ENCODE data around the gene FOXK1. TPM values are rescaled to one million over a fixed set of nuclear protein-coding genes. Genes with fewer than 3 reads are reported as not detected.

Gene FOXK1
- total RNA-seq, 1 donor from 2014 or later, result 21.2 TPM

GRCh38 chr7:4698707-4699275 is 16.7 kb downstream of the FOXK1 start:
- no peak for DNase-seq (ENCODE audit: low read depth in 2 of 2)

DNA sequence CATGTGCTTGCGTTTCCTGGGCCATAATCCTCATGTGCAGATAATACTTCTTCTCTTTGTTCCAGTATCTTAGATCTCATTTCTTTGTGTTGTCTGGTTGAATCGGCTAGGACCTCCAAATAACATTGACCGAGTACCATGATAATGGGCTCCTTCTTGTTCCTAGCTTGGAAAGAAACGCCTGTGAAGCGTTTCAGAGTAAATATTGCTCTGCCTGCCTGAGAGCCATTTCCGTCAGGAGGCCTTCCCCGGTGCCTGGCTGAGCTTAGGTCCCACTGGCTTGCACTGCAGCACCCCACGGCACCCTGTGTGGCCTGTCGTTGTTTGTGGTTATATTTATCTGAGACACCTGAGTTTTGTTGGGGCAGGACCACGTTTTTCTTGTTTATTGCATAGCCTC is 17.7 kb downstream of the FOXK1 start:
- DNase-seq (ENCODE audit: low read depth in 2 of 2), result no peak

DNA sequence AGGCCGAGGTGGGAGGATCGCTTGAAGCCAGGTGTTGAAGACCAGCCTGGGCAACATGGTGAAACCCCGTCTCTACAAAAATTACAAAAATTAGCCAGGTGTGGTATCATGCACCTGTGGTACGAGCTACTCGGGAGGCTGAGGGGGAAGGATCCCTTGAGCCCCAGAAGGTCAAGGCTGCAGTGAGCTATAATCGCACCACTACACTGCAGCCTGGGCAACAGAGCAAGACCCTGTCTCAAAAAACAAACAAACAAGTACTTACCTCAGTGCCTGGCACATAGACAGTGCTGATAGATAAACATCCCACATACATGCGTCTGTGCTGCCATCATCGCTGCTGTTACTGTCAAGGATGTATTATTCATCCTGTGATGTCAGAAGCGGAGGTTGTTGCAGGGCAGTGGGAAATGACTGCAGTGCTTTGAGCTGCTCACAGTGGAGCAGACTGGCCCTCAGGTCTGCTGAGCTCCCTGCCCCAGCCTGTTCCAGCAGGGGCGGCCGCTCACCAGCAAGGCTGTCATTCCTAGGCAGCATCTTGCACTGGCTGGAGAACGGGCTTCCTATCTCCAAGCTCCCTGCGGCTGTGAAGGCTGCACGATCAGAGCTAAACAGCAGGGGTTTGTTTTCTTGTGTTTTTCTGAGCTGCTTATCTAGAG is 18.6 kb downstream of the FOXK1 start:
- peak; percentile 90 to 98 for DNase-seq (ENCODE audit: low read depth in 2 of 2)

GRCh38 chr7:4702961-4703512 is 20.9 kb downstream of the FOXK1 start:
- DNase-seq (ENCODE audit: low read depth in 2 of 2), result no peak

DNA sequence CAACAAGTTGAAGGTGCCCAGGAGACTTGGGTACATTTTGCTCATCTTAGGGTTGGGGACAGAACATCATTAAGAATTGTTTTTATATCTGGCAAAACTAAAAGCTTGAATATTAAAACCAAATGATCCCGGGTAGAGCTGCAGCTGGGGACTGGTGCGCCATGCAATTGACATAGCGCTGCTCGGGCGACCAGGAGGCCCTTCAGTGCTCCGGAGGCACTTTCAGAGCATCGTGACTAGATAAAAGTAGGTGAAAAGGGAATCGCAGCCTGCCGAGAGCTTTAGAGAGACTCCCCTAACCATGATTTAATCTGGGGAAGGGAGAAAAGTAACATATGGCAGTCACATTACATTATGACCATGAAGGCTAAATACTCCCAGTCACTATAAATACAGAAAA is 21.4 kb downstream of the FOXK1 start:
- no peak for DNase-seq (ENCODE audit: low read depth in 2 of 2)

DNA sequence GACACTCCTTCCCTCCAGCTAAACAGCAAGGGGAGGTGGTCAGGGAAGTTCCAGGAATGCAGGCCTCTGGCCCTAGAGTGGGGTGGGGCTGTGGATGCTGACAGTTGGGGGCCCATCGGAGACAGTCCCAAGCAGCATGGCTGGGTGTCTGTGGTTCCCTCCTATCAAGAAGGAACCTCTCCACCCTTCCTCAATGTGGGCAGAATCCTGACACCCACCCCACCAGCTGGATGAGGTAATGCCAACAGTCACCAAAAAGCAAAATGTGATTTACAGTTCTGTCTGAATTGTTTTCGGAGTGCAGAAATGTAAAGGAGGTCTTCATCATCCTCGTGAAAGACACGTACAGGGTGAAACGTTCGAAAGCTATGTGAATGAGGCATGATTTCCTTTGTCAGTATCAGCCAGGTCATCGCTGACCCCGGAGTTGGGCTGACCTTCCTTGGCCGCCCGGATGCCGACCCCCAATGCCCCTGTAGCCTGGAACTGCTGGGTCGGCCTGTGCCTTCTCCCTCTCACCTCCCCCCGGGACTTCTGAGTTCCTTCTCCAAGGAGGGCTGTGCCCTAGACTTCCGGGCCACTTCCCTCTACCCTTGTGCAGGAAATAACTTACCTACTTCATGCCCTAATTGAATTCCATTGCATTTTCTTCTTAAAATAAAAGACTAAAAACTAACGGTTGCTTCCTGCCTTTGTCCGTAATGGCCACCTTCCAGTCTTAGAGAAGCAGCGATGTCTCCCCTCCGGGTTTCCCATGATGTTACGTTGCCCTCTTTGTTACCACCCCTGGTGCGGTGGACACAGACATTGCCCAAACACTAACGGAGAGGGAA is 24.5 kb downstream of the FOXK1 start:
- DNase-seq (ENCODE audit: low read depth in 2 of 2), result peak in 1 of 2 donors; percentile 83

DNA sequence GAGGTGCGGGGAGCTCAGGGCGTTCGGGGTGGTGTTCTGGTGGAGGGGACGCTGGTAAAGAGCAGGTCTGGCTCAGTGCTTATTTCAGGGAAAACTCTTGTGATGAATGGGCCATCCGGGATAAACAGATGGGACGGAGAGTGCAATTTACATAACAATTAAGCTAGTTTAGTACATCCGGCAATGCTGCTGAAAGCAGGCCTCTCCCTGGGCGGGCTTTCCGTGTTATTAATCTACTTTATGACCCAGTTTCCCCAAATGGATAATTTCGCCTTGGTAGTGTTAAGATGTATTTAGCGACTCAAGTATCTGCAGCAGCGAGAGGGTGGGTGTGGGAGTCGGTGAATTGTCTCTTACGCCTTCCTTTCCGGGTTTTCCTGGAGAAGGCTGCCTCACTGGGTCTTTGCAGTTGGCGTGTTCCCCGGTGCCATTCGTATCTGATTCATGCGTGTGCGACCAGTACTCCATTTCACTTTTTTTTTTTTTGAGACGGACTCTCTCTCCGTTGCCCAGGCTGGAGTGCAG is 25.2 kb downstream of the FOXK1 start:
- DNase-seq (ENCODE audit: low read depth in 2 of 2), result peak; percentile 24 to 72

- no peak for DNase-seq (ENCODE audit: low read depth in 2 of 2)
Observed at GRCh38 chr7:4707980-4708411, 25.9 kb downstream of the FOXK1 start.

GRCh38 chr7:4709187-4709586 is 27.1 kb downstream of the FOXK1 start:
- DNase-seq (ENCODE audit: low read depth in 2 of 2), result no peak

DNA sequence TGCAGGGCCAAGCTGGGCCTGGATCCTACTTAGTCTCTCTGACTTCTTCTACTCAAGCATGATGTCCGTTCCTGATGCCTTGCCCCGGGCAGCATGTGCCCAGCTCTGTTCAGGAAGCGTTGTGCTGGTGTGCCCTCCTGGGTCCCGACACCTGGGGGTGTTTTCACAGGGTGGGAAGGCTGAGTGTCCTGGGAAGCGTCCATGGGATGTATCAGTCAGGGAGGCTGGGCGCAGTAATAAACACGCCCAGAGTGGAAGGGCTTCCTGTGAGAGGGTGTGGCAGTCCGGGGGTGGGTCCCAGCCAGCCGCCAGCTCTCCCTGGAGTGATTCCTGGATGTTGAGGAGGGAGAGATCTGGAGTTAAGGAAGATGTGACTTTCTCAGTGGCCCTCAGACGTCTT is 29.0 kb downstream of the FOXK1 start:
- DNase-seq (ENCODE audit: low read depth in 2 of 2), result no peak

- no peak for DNase-seq (ENCODE audit: low read depth in 2 of 2)
Observed at GRCh38 chr7:4711634-4712033, 29.5 kb downstream of the FOXK1 start.

DNA sequence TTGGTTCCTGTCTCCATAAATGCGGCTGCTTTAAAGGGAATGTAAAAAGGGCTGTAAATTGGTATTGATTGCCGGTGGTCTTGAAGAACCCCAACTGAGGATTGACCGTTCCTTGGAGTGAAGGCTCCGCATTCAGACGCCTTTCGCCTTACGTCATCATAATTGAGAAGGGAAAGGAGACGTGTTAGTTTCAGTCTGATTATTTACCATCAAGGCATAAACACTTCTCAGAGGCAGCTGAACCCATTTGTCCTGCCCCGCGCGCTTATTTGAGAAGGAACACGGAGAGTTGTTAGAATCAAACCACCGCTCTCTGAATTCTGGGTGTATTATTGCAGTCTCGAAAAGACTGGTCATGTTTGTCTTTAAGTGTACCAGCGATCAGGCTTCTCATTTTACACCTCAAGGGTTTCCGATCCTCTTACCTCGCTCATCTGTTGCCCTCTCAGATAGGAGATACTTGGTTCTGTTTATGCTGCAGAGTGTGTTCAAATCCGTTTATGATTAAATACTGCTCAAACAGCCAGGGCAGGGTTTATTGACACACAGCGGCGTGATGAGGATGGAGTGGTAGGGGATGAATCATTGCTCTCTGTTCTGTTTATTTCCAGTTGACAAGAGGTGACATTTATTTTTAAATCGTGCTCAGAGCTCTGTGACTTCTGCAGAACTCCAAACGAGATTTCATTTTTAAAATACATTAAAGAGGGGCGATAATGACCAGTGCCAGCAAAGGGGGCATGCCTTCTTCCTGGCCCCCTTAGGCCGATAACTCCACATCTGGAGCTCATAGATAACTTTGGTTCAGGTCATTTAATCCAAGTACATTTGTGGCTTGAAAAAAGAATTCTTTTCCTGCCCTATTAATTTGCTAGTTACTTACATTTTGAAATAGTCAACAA is 30.4 kb downstream of the FOXK1 start:
- DNase-seq (ENCODE audit: low read depth in 2 of 2), result peak in 1 of 2 donors; percentile 45

DNA sequence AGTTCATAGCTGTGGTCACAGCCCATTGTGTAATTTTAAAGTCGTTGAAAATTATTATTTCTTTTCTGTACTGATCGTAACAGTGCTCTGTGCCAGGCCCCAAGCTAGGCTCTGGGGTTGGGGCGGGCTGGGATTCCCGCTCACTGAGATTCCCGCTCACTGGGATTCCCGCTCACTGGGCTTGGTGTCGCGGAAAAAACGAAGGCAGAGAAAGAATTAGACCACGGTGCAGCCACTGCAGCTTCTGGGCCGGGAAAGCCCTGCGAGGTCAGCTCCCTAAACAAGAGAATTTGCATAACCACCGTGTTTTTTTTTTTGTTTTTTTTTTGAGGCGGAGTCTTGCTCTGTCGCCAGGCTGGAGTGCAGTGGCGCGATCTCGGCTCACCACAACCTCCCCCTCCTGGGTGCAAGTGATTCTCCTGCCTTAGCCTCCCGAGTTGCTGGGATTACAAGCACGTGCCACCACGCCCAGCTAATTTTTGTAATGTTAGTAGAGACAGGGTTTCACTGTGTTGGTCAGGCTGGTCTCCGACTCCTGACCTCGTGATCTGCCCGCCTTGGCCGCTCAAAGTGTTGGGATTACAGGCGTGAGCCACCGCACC is 31.2 kb downstream of the FOXK1 start:
- DNase-seq (ENCODE audit: low read depth in 2 of 2), result no peak

- no peak for DNase-seq (ENCODE audit: low read depth in 2 of 2)
Observed at GRCh38 chr7:4714161-4714700, 32.1 kb downstream of the FOXK1 start.

GRCh38 chr7:4714767-4715409 is 32.8 kb downstream of the FOXK1 start:
- DNase-seq (ENCODE audit: low read depth in 2 of 2), result no peak

- peak; percentile 12 to 55 for DNase-seq (ENCODE audit: low read depth in 2 of 2)
Observed at GRCh38 chr7:4715410-4715776, 33.3 kb downstream of the FOXK1 start.

DNA sequence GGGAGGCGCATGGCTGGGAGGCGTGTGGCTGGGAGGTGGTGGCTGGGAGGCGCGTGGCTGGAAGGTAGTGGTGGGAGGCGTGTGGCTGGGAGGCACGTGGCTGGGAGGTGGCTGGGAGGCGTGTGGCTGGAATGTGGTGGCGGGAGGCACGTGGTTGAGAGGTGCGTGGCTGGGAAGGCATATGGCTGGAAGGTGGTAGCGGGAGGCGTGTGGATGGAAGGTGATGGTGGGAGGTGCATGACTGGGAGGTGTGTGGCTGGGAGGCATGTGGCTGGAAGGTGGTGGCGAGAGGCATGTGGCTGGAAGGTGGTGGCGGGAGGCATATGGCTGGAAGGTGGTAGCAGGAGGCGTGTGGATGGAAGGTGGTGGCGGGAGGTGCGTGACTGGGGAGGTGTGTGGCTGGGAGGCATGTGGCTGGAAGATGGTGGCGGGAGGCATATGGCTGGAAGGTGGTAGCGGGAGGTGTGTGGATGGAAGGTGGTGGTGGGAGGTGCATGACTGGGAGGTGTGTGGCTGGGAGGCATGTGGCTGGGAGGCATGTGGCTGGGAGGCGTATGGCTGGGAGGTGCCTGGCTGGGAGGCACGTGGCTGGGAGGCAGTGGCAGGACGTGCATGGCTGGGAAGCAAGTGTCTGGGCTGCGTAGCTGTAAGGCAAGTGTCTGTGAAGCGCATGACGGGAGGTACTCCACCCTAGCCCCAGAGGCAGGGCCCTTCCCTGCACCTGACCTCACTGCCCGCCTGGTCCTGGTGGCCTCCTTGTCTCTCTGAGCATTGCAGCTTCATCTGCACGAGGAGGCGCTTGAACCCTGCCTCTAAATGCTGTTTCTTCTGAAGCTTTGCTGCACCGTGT is 35.1 kb downstream of the FOXK1 start:
- no peak for DNase-seq (ENCODE audit: low read depth in 2 of 2)

GRCh38 chr7:4718075-4718474 is 36.0 kb downstream of the FOXK1 start:
- no peak for DNase-seq (ENCODE audit: low read depth in 2 of 2)

DNA sequence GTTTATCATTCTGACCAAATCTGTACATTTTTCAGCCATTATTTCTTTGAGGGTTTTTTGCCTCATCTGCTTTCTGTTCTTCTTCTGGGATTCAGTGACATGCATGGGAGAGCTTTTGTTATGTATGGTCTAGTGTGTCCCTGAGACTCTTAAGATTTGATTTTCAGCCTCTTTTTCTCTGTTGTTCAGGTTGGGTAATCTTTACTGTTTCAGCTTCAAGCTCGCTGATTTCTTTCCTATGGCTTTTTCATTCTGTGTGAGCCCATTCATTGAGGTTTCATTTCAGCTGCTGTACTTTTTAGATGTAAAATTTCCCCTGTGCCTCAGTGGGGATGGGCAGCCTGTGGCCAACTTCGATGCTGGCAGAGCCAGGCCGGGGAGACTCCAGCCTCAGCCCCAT is 38.1 kb downstream of the FOXK1 start:
- DNase-seq (ENCODE audit: low read depth in 2 of 2), result no peak
